Neuronal stem cell (in vitro differentiated cells): Measurements from ENCODE around the gene IRF1. TPM values are rescaled to one million over a fixed set of nuclear protein-coding genes. Genes with fewer than 3 reads are reported as not detected.

Experiments used
- DNase-seq: peaks from one replicate; pipeline ENCODE4 v3.0.0-alpha.2; 2013; ENCODE audit warnings: low spot score
- H2AFZ ChIP-seq: one replicate; pipeline ENCODE4 v1.6.1; 2013; ENCODE audit warnings: mild to moderate bottlenecking, low read length, inconsistent platforms
- H2AK5ac ChIP-seq: 2 replicates; pipeline ENCODE4 v1.6.1; 2013; ENCODE audit warnings: low read depth, mild to moderate bottlenecking, inconsistent platforms, low read length, moderate library complexity, mixed read lengths
- H2BK120ac ChIP-seq: 2 replicates; pipeline ENCODE4 v1.6.1; 2013; ENCODE audit warnings: low read depth, mild to moderate bottlenecking, inconsistent platforms, low read length, moderate library complexity, mixed read lengths
- H2BK12ac ChIP-seq: one replicate; pipeline ENCODE4 v1.6.1; 2013; ENCODE audit warnings: low read length, inconsistent platforms
- H2BK15ac ChIP-seq: 2 replicates; pipeline ENCODE4 v1.6.1; 2013; ENCODE audit warnings: mild to moderate bottlenecking, low read length, inconsistent platforms, mixed read lengths
- H2BK5ac ChIP-seq: one replicate; pipeline ENCODE4 v1.6.1; 2013; ENCODE audit warnings: inconsistent platforms, mild to moderate bottlenecking, low read length, moderate library complexity
- H3K14ac ChIP-seq: one replicate; pipeline ENCODE4 v1.6.1; 2013; ENCODE audit warnings: low read length, inconsistent platforms
- H3K18ac ChIP-seq: 2 replicates; pipeline ENCODE4 v1.6.1; 2013; ENCODE audit warnings: low read length, inconsistent platforms
- H3K23ac ChIP-seq: 2 replicates; pipeline ENCODE4 v1.6.1; 2013; ENCODE audit warnings: low read depth, mild to moderate bottlenecking, mixed read lengths, low read length, inconsistent platforms; ENCODE audit not compliant: poor library complexity
- H3K27ac ChIP-seq: replicated peaks from 3 replicates; pipeline ENCODE4 v1.5.1; 2013; ENCODE audit warnings: low read length, inconsistent platforms
- H3K27me3 ChIP-seq, 3 experiments: 2 replicates each; pipeline ENCODE4 v1.6.1; 2013; ENCODE audit warnings: low read length in 3 of 3, mild to moderate bottlenecking in 2 of 3, inconsistent platforms in 1 of 3, low read depth in 1 of 3, mixed read lengths in 1 of 3, moderate library complexity in 1 of 3; ENCODE audit not compliant: control insufficient read depth in 3 of 3, insufficient read depth in 3 of 3
- H3K36me3 ChIP-seq, 2 donors: replicated peaks in 1 of 2; 2 replicates each; pipeline ENCODE4 v1.6.1; 2013; ENCODE audit warnings: low read length in 2 of 2; ENCODE audit not compliant: control insufficient read depth in 2 of 2, insufficient read depth in 2 of 2
- H3K4ac ChIP-seq: 2 replicates; pipeline ENCODE4 v1.6.1; 2013; ENCODE audit warnings: inconsistent platforms, mild to moderate bottlenecking, low read length, moderate library complexity
- H3K4me1 ChIP-seq, 2 donors: 1 replicate in 1 of 2; 2 replicates in 1 of 2; pipeline ENCODE4 v1.6.1; 2013; ENCODE audit warnings: low read length in 2 of 2, low read depth in 1 of 2; ENCODE audit not compliant: control insufficient read depth in 2 of 2, insufficient read depth in 1 of 2
- H3K4me2 ChIP-seq: one replicate; pipeline ENCODE4 v1.6.1; 2013; ENCODE audit warnings: mild to moderate bottlenecking, low read length, inconsistent platforms; ENCODE audit not compliant: insufficient read depth, poor library complexity, severe bottlenecking
- H3K4me3 ChIP-seq, 2 donors: 2 replicates each; pipeline ENCODE4 v1.5.1; 2013; ENCODE audit warnings: low read length in 2 of 2, mild to moderate bottlenecking in 2 of 2, inconsistent platforms in 1 of 2, moderate library complexity in 1 of 2
- H3K79me1 ChIP-seq: one replicate; pipeline ENCODE4 v1.6.1; 2013; ENCODE audit warnings: low read depth, mild to moderate bottlenecking, inconsistent platforms, low read length, moderate library complexity
- H3K9ac ChIP-seq: one replicate; pipeline ENCODE4 v1.6.1; 2013; ENCODE audit warnings: mild to moderate bottlenecking, low read depth, low read length, inconsistent platforms; ENCODE audit not compliant: poor library complexity
- H3K9me3 ChIP-seq, 2 donors: replicated peaks in 1 of 2; 2 replicates each; pipeline versions ENCODE3 to v1.6.1; 2013; ENCODE audit warnings: low read length in 2 of 2, mild to moderate bottlenecking in 2 of 2, inconsistent platforms in 1 of 2, low read depth in 1 of 2, mixed read lengths in 1 of 2, moderate library complexity in 1 of 2; ENCODE audit not compliant: control insufficient read depth in 2 of 2, insufficient read depth in 1 of 2
- H4K8ac ChIP-seq: one replicate; pipeline ENCODE4 v1.6.1; 2013; ENCODE audit warnings: low read depth, mild to moderate bottlenecking, inconsistent platforms, low read length, moderate library complexity
- H4K91ac ChIP-seq: one replicate; pipeline ENCODE4 v1.6.1; 2013; ENCODE audit warnings: low read length, low read depth, mild to moderate bottlenecking, inconsistent platforms; ENCODE audit not compliant: poor library complexity
- WGBS, 2 donors: extraction: QIAGEN DNeasy Blood & Tissue Kit; methylation state at CpG; one replicate each; pipeline ENCODE4 v1.1.7; 2013; ENCODE audit warnings: missing lambda C conversion rate in 2 of 2, mixed read lengths in 1 of 2; ENCODE audit not compliant: insufficient read length in 2 of 2, insufficient replicate concordance in 1 of 2; ENCODE audit errors: extremely low coverage in 2 of 2; 5-methylcytosine and 5-hydroxymethylcytosine counted together
- polyA plus RNA-seq, 2 experiments: library from polyadenylated mRNA; stranded (reverse); fragments of 200-250 nt; gene quantifications; one replicate each; pipeline ENCODE4 v1.2.3, GENCODE V29; 2013

IRF1 gene
- 1.4 TPM for polyA plus RNA-seq (2013, experiment 1 of 2)
- polyA plus RNA-seq (2013, experiment 2 of 2): 1.5 TPM

GRCh38 chr5:132490484-132491367 is at the start of gene IRF1:
Gene IRF1 (minus strand): TSS chr5:132490773. CDS start chr5:132489478, 1,295 bp downstream.
- Histone ChIP-seq H3K79me1 (no peaks in the 10 kb centered on the region), H3K4me2 (peak within 1 kb of the TSS; percentile 100), H2BK5ac (peak within 1 kb of the TSS; percentile 77), H3K14ac (no peak within 1 kb of the TSS), H3K9me3 (no peaks in the 10 kb centered on the region), H2AFZ (peak within 1 kb of the TSS; percentile 97), H3K36me3 (peaks cover 5 to 27% of the 10 kb centered on the region in 2 donors), H4K8ac (no peak within 1 kb of the TSS), H3K4ac (no peak within 1 kb of the TSS), H2AK5ac (no peak within 1 kb of the TSS), H3K23ac (peak within 1 kb of the TSS; percentile 86), H3K27ac (no peak within 1 kb of the TSS), H3K4me3 (peak within 1 kb of the TSS; percentile 81 to 82), H3K27me3 (peaks cover 6 to 43% (median 40%) of the 10 kb centered on the region in 3 experiments), H3K18ac (peak within 1 kb of the TSS; percentile 99), H3K4me1 (peaks cover 13% of the 10 kb centered on the region in 2 donors), H2BK120ac (peak within 1 kb of the TSS; percentile 65), H2BK12ac (no peak within 1 kb of the TSS), H4K91ac (no peak within 1 kb of the TSS), H2BK15ac (peak within 1 kb of the TSS; percentile 92), H3K9ac (peak within 1 kb of the TSS; percentile 88)
- peak; percentile 87 for DNase-seq
- no CpG with 5 or more reads among the region's 87 CpGs for WGBS, 2 donors

- no peak overlapping the region for H2BK15ac ChIP-seq
- H3K23ac ChIP-seq: no peak overlapping the region
- H3K4me1 ChIP-seq: no peaks in the 10 kb centered on the region
- no peaks in the 10 kb centered on the region for H3K79me1 ChIP-seq
- no CpG with 5 or more reads among the region's 5 CpGs for WGBS, 2 donors
- H3K4me2 ChIP-seq: no peak overlapping the region
- H3K4ac ChIP-seq: no peak overlapping the region
- no peaks in the 10 kb centered on the region for H3K36me3 ChIP-seq
- no peak overlapping the region for H3K14ac ChIP-seq
- H3K27me3 ChIP-seq: peaks cover 0 to 46% (median 0%) of the 10 kb centered on the region in 3 experiments
- H4K8ac ChIP-seq: no peak overlapping the region
- no peak overlapping the region for H2AK5ac ChIP-seq
- DNase-seq: no peak
- no peak overlapping the region for H2BK12ac ChIP-seq
- H3K18ac ChIP-seq: peak overlapping the region; percentile 31
- peaks cover 0 to 4% of the 10 kb centered on the region in 2 donors for H3K9me3 ChIP-seq
- H4K91ac ChIP-seq: no peak overlapping the region
- H3K9ac ChIP-seq: peak overlapping the region; percentile 63
- H2BK120ac ChIP-seq: no peak overlapping the region
- peak overlapping the region; percentile 5 for H2AFZ ChIP-seq
- no peak overlapping the region for H3K4me3 ChIP-seq
- H3K27ac ChIP-seq: no peak overlapping the region
- H2BK5ac ChIP-seq: no peak overlapping the region
These were observed 49.6 kb upstream of the IRF1 start for GRCh38 chr5:132540149-132540548.

GRCh38 chr5:132539716-132540115 is 49.1 kb upstream of the IRF1 start:
- H3K4me2 ChIP-seq: no peak overlapping the region
- no peak overlapping the region for H2AK5ac ChIP-seq
- no peak overlapping the region for H2AFZ ChIP-seq
- no peak overlapping the region for H3K14ac ChIP-seq
- no peak overlapping the region for H2BK15ac ChIP-seq
- H2BK120ac ChIP-seq: no peak overlapping the region
- H3K27me3 ChIP-seq: peaks cover 0 to 46% (median 0%) of the 10 kb centered on the region in 3 experiments
- H3K18ac ChIP-seq: no peak overlapping the region
- H2BK5ac ChIP-seq: no peak overlapping the region
- H4K8ac ChIP-seq: no peak overlapping the region
- no peak overlapping the region for H3K23ac ChIP-seq
- H3K4ac ChIP-seq: no peak overlapping the region
- H3K4me3 ChIP-seq: no peak overlapping the region
- no CpG with 5 or more reads among the region's 4 CpGs for WGBS, 2 donors
- H3K9me3 ChIP-seq: peaks cover 0 to 4% of the 10 kb centered on the region in 2 donors
- H3K4me1 ChIP-seq: no peaks in the 10 kb centered on the region
- no peak for DNase-seq
- no peaks in the 10 kb centered on the region for H3K36me3 ChIP-seq
- H3K79me1 ChIP-seq: no peaks in the 10 kb centered on the region
- H4K91ac ChIP-seq: no peak overlapping the region
- H2BK12ac ChIP-seq: no peak overlapping the region
- H3K27ac ChIP-seq: no peak overlapping the region
- H3K9ac ChIP-seq: no peak overlapping the region

- no peak overlapping the region for H2AFZ ChIP-seq
- no peaks in the 10 kb centered on the region for H3K36me3 ChIP-seq
- H2BK5ac ChIP-seq: no peak overlapping the region
- H3K4me3 ChIP-seq: no peak overlapping the region
- no peaks in the 10 kb centered on the region for H3K9me3 ChIP-seq
- peaks cover 0 to 30% (median 0%) of the 10 kb centered on the region in 3 experiments for H3K27me3 ChIP-seq
- H3K27ac ChIP-seq: no peak overlapping the region
- H3K9ac ChIP-seq: no peak overlapping the region
- no peak overlapping the region for H3K23ac ChIP-seq
- peaks cover 0 to 2% of the 10 kb centered on the region in 2 donors for H3K4me1 ChIP-seq
- no peak overlapping the region for H3K4me2 ChIP-seq
- no peak overlapping the region for H3K4ac ChIP-seq
- no peak overlapping the region for H4K8ac ChIP-seq
- H3K79me1 ChIP-seq: peaks cover 2% of the 10 kb centered on the region
- no CpG with 5 or more reads among the region's 4 CpGs for WGBS, 2 donors
- no peak for DNase-seq
- no peak overlapping the region for H2BK12ac ChIP-seq
- no peak overlapping the region for H2AK5ac ChIP-seq
- no peak overlapping the region for H4K91ac ChIP-seq
- no peak overlapping the region for H2BK120ac ChIP-seq
- no peak overlapping the region for H3K14ac ChIP-seq
- H3K18ac ChIP-seq: no peak overlapping the region
- H2BK15ac ChIP-seq: no peak overlapping the region
These were observed 40.4 kb upstream of the IRF1 start for GRCh38 chr5:132530946-132531345.
